AG04449 (cell line): ENCODE measurements around the gene SAG.
"Not testable (repeated sequence)": the region's sequence is repeated elsewhere in the genome, so short reads cannot be mapped to it uniquely, and the experiment has no call there.

Source experiments
- CTCF ChIA-PET: fragments of 350-600 bp; formaldehyde crosslinking; extraction: SDS; loops from one replicate; lab custom pipeline; 2021; ENCODE audit warnings: antibody characterized with exemption; lab: Yijun Ruan, JAX
- POLR2A ChIA-PET: fragments of 400-600, 350-600 bp; formaldehyde crosslinking; extraction: SDS; loops from one replicate; lab custom pipeline; 2020; ENCODE audit warnings: antibody characterized with exemption, inconsistent platforms; lab: Yijun Ruan, JAX
- DNase-seq: peaks from one replicate; pipeline ENCODE4 v3.0.0-alpha.2; 2010; ENCODE audit warnings: low read depth, low spot score
- H3K4me3 ChIP-seq: 2 replicates; pipeline ENCODE4 v1.5.1; 2011; ENCODE audit warnings: low read depth, mild to moderate bottlenecking, control low read depth, low read length
- TF ChIP-seq, protein P1 (sequence below): IDR thresholded peaks from one replicate; pipeline ENCODE4 v1.5.1; 2011; ENCODE audit warnings: mild to moderate bottlenecking, moderate library complexity, low read length, control low read depth, inconsistent platforms; ENCODE audit not compliant: insufficient read depth; ENCODE audit errors: missing control alignments

The SAG gene

DNA sequence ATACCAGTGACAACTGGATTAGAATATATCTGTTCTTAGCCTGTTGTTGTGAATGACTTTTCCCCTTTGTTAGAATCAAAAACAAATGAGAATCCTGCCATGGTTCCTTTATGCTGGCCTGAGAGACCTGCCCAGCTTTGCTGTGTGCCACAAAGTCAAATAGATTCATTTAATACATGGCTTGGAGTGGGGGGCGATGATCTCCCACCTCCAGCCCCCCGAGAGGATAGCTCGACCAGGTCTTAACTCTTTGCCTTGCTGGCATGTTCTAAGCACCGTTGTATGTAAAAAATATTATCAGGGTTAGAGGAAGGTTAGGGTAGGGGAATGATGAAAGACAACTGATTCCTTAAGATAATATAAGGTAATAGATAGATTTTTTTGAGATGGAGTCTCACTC is 24.5 kb downstream of the SAG start:
- CTCF ChIA-PET = interaction anchor here (1.7 kb wide), 1 partner anchor 21 kb away, joined by 5 read pairs; no protein-coding TSS in a partner anchor

DNA sequence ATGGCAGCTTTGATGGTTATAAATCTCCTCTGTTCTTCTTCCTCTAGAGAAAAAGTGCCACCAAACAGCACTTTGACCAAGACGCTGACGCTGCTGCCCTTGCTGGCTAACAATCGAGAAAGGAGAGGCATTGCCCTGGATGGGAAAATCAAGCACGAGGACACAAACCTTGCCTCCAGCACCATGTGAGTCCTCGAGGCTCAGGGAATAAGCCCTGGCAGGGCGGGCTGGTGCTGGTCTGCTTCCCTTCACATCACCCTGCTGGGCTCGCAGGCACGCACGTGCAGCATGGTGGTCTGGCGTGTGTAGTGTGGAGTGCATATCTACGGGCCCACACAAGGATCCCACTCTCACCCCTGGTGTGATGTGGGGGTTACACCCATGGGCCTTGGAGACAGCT is 27.3 kb downstream of the SAG start:
- ChIA-PET POLR2A (no interaction called here), CTCF (interaction anchor here (1.3 kb wide), 1 partner anchor 19 kb away, joined by 5 read pairs; the partner anchor contains the start of gene DGKD)
- DNase-seq = no peak
- no peak overlapping the region for H3K4me3 ChIP-seq
- TF ChIP-seq, protein P1, sequence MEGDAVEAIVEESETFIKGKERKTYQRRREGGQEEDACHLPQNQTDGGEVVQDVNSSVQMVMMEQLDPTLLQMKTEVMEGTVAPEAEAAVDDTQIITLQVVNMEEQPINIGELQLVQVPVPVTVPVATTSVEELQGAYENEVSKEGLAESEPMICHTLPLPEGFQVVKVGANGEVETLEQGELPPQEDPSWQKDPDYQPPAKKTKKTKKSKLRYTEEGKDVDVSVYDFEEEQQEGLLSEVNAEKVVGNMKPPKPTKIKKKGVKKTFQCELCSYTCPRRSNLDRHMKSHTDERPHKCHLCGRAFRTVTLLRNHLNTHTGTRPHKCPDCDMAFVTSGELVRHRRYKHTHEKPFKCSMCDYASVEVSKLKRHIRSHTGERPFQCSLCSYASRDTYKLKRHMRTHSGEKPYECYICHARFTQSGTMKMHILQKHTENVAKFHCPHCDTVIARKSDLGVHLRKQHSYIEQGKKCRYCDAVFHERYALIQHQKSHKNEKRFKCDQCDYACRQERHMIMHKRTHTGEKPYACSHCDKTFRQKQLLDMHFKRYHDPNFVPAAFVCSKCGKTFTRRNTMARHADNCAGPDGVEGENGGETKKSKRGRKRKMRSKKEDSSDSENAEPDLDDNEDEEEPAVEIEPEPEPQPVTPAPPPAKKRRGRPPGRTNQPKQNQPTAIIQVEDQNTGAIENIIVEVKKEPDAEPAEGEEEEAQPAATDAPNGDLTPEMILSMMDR = no peak

More for the DNA sequence above, 24.5 kb downstream of the SAG start:
- no peak overlapping the region for H3K4me3 ChIP-seq
- TF ChIP-seq, protein P1 = no peak
- no peak for DNase-seq
- POLR2A ChIA-PET = no interaction called here

DNA sequence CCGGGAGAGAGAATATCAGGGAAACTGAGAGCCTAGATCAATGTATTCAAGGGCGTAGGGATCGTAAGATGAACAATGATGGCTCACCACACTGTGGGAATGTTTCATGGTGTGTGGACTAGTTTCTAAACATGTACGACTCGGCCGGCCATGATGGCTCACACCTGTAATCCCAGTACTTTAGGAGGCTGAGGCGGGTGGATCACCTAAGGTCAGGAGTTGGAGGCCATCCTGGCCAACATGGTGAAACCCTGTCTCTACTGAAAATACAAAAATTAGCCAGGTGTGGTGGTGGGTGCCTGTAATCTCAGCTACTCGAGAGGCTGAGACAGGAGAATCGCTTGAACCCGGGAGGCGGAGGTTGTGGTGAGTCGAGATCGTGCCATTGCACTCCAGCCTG is 28.5 kb downstream of the SAG start:
- CTCF ChIA-PET = interaction anchor here (0.9 to 1.8 kb wide), 3 partner anchors 15 to 18 kb away, joined by 3 to 6 read pairs (median 5); partner anchors contain the start of gene DGKD
- POLR2A ChIA-PET, H3K4me3 ChIP-seq, DNase-seq: not testable (repeated sequence)

DNA sequence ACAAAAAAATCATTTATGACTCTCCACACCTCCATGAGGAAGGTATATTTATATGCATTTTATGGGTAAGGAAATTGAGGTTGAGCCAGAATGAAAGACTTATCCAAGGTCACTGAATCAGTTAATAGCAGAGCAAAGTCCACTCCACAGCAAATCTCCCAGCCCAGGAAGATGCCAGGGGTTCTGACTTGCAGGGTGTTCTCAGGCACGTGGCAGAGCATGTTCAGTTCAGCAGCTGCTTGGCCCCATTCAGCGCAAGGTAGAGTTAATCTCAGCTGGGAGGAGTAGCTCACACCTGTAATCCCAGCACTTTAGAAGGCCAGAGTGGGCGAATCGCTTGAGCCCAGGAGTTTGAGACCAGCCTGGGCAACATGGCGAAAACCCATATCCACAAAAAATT is 28.9 kb downstream of the SAG start:
- TF ChIP-seq, protein P1 = no peak
- ChIA-PET POLR2A (no interaction called here), CTCF (interaction anchor here (0.9 to 1.8 kb wide), 3 partner anchors 14 to 17 kb away, joined by 3 to 6 read pairs (median 3); partner anchors contain the start of gene DGKD)
- no peak overlapping the region for H3K4me3 ChIP-seq
- no peak for DNase-seq

DNA sequence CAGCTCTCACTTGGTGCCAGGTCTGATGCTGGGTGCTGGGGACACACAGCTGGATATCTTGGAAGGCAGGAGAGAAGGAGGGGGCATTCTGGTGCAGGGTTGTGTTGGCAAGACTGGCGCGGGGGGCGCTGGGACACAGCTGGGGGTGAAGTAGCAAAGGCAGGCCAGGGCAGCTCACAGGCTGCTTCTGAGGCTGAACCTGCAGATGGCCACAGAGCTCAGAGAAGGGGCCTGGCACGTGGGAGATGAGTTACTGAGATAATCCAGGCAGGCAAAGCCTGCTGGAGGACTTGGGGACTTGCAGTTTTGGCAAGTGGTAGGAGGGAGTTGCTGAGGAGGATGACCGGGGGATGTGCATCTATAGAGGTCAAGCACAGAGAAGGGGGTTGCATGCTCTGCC is 30.4 kb downstream of the SAG start:
- CTCF ChIA-PET = interaction anchor here (1.0 to 1.8 kb wide), 2 partner anchors 16 to 21 kb away, joined by 3 to 6 read pairs; partner anchors contain the start of gene DGKD
- POLR2A ChIA-PET = no interaction called here

DNA sequence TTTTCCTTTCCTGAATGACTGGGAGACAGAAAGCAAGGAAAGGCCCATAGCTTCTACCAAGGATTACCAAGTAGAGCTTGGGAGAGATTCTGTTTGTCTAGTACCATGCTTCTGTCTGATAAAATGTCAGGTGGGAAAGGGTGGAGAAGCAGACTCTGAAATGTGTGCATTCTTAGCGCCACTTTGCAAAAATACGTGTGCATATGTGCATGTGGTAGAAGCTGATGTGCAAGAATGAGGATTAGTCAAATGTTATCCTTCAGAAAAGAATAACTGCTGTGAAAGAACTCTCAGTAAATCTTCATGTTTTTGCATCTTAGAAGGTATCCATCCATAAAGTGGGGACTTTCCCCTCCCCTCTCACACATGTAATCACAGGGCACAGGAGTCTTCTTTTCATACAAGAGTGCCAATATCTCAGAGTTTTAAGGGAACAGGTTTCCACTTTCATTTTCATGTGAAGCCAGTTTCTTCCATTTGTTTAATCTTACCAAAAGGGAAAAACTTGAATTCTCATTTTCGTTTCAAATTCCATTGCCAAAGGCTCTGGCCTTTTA is 31.3 kb downstream of the SAG start:
- CTCF ChIA-PET = interaction anchor here (0.7 to 1.0 kb wide), 2 partner anchors 22 to 111 kb away, joined by 3 read pairs; no protein-coding TSS in a partner anchor
- TF ChIP-seq, protein P1 = no peak
- DNase-seq = no peak
- POLR2A ChIA-PET = no interaction called here
- H3K4me3 ChIP-seq = no peak overlapping the region

More for the DNA sequence above, 30.4 kb downstream of the SAG start:
- no peak overlapping the region for H3K4me3 ChIP-seq
- no peak for DNase-seq
- TF ChIP-seq, protein P1 = no peak
